Lower leg skin (tissue), 4 donors: Measurements from ENCODE around the gene CRYAB. TPM values are rescaled to one million over a fixed set of nuclear protein-coding genes. Genes with fewer than 3 reads are reported as not detected.

Experiments
- DNase-seq, 2 donors: peaks; one replicate each; pipeline ENCODE4 v3.0.0-alpha.2; 2019; ENCODE audit warnings: low spot score in 2 of 2
- H3K4me3 ChIP-seq: fragments of 200-600 bp; sonication (generic); 2 replicates; pipeline ENCODE4 v1.5.1; 2017; ENCODE audit warnings: mild to moderate bottlenecking, low read depth; ENCODE audit not compliant: poor library complexity, severe bottlenecking
- CTCF ChIP-seq, 3 donors: fragments of 450-650 bp; IDR thresholded peaks; one replicate each; pipeline ENCODE4 v1.5.1; 2016; ENCODE audit warnings: antibody characterized with exemption in 3 of 3, mild to moderate bottlenecking in 3 of 3, moderate library complexity in 2 of 3
- POLR2A ChIP-seq, 2 donors: fragments of 450-650 bp; IDR thresholded peaks; one replicate each; pipeline ENCODE4 v1.6.1; 2016 to 2017; ENCODE audit warnings: antibody characterized with exemption in 2 of 2, mild to moderate bottlenecking in 1 of 2, moderate library complexity in 1 of 2
- WGBS, 2 donors: methylation state at CpG; one replicate each; pipeline ENCODE4 v1.1.5; 2018; 5-methylcytosine and 5-hydroxymethylcytosine counted together
- intact Hi-C: fragments of 100-400 bp; cut with DNase I; formaldehyde crosslinking; loops from one replicate; pipeline ENCODE4 v1.15.0; 2023; ENCODE audit warnings: low total_unique reads
- total RNA-seq, 4 donors: library from RNA; depleted of rRNA; stranded (reverse); fragments of >200 nt; gene quantifications; one replicate each; pipeline ENCODE4 v1.1.0, GENCODE V29; 2016

The CRYAB gene
- total RNA-seq, 4 donors from 2014 or later: 130 to 209 (median 200) TPM

- DNase-seq: no peak
- intact Hi-C loops: no loop called here
- H3K4me3 ChIP-seq: peak overlapping the region; percentile 96
- TF ChIP-seq POLR2A (IDR thresholded peaks at IDR 0.05): no peak
- TF ChIP-seq CTCF (IDR thresholded peaks at IDR 0.05): no peak
These were observed 41.1 kb downstream of the CRYAB start for GRCh38 chr11:111870522-111870885.

- TF ChIP-seq CTCF (IDR thresholded peaks at IDR 0.05): no peak
- TF ChIP-seq POLR2A (IDR thresholded peaks at IDR 0.05): no peak
- intact Hi-C loops: no loop called here
- DNase-seq: no peak
- 87 to 91% methylated on average over 1 of the region's 1 CpG for WGBS, 2 donors
- H3K4me3 ChIP-seq: no peak overlapping the region
These were observed 41.5 kb downstream of the CRYAB start for GRCh38 chr11:111870113-111870512.

GRCh38 chr11:111860257-111860656 is 51.3 kb downstream of the CRYAB start:
- TF ChIP-seq CTCF (IDR thresholded peaks at IDR 0.05): no peak
- no peak for TF ChIP-seq POLR2A (IDR thresholded peaks at IDR 0.05)
- DNase-seq: no peak

More at GRCh38 chr11:111860257-111860656, 51.3 kb downstream of the CRYAB start:
- H3K4me3 ChIP-seq: no peak overlapping the region
- intact Hi-C loops: no loop called here
- 93 to 96% methylated on average over 3 of the region's 3 CpGs for whole genome bisulfite sequencing, 2 donors

Other genes starting within 250 kb of the CRYAB start
- gene PPP2R1B, start 145.4 kb downstream of the CRYAB start, total RNA-seq: 10 to 100 TPM; 18.7 to 22.4 (median 20.7) TPM
- gene ALG9, start 40.2 kb downstream of the CRYAB start, total RNA-seq: 10 to 100 TPM; 24.4 to 38.1 (median 29.0) TPM
- gene FDXACB1, start 32.6 kb downstream of the CRYAB start, total RNA-seq: 1 to 10 TPM; 2.9 to 6.2 (median 4.1) TPM
- gene CFAP68, start 32.2 kb downstream of the CRYAB start, total RNA-seq: 10 to 100 TPM; 26.2 to 45.2 (median 29.1) TPM
- 1 to 10 TPM in 3 of 4 donors, not detected in 1; 1.2 to 6.7 (median 1.5) TPM for gene HSPB2, start 964 bp upstream of the CRYAB start, total RNA-seq
- 10 to 100 TPM in 3 of 4 donors, 1 to 10 TPM in 1; 6.2 to 16.1 (median 12.4) TPM for gene C11orf52, start 7.1 kb upstream of the CRYAB start, total RNA-seq
- 10 to 100 TPM; 13.6 to 21.5 (median 20.3) TPM for gene DIXDC1, start 25.6 kb upstream of the CRYAB start, total RNA-seq
- 10 to 100 TPM; 18.1 to 32.1 (median 23.8) TPM for gene DLAT, start 113.6 kb upstream of the CRYAB start, total RNA-seq
- gene PIH1D2, start 162.2 kb upstream of the CRYAB start, total RNA-seq: 1 to 10 TPM in 2 of 4 donors, under 1 TPM in 2; 0.38 to 2.4 (median 0.90) TPM
- gene NKAPD1, start 162.5 kb upstream of the CRYAB start, total RNA-seq: 10 to 100 TPM in 3 of 4 donors, 1 to 10 TPM in 1; 8.5 to 15.6 (median 12.3) TPM
- gene TIMM8B, start 175.0 kb upstream of the CRYAB start, total RNA-seq: 10 to 100 TPM; 12.4 to 49.0 (median 29.9) TPM
- gene SDHD, start 175.1 kb upstream of the CRYAB start, total RNA-seq: 100 to 1,000 TPM in 2 of 4 donors, 10 to 100 TPM in 2; 60.9 to 142 (median 98.9) TPM